NCI-H146 (cell line): Measurements from ENCODE around the gene DLGAP4.

Experiments
- DNase-seq: peaks from one replicate; lab custom pipeline; 2025; lab: John Stamatoyannopoulos, UW

The DLGAP4 gene

GRCh38 chr20:36305602-36306551 lies at the start of gene DLGAP4:
Gene DLGAP4, plus strand, starts transcription at chr20:36306339. Its CDS starts 125,379 bp downstream, at chr20:36431718.
- DNase-seq: peak; percentile 38

GRCh38 chr20:36259177-36260061 lies 46.7 kb upstream of the DLGAP4 start:
- DNase-seq: no peak

GRCh38 chr20:36260316-36260715 lies 45.8 kb upstream of the DLGAP4 start:
- no peak for DNase-seq

- no peak for DNase-seq
Observed at GRCh38 chr20:36261389-36262105, 44.6 kb upstream of the DLGAP4 start.

- DNase-seq: no peak
Observed at GRCh38 chr20:36262440-36262839, 43.7 kb upstream of the DLGAP4 start.

- no peak for DNase-seq
Observed at GRCh38 chr20:36264426-36265246, 41.5 kb upstream of the DLGAP4 start.

GRCh38 chr20:36266189-36266588 lies 40.0 kb upstream of the DLGAP4 start:
- no peak for DNase-seq

- no peak for DNase-seq
Observed at GRCh38 chr20:36267605-36268381, 38.3 kb upstream of the DLGAP4 start.

- peak; percentile 43 for DNase-seq
Observed at GRCh38 chr20:36268440-36269342, 37.4 kb upstream of the DLGAP4 start.

GRCh38 chr20:36269507-36269906 lies 36.6 kb upstream of the DLGAP4 start:
- DNase-seq: no peak

- no peak for DNase-seq
Observed at GRCh38 chr20:36270744-36271638, 35.1 kb upstream of the DLGAP4 start.

GRCh38 chr20:36271639-36272546 lies 34.2 kb upstream of the DLGAP4 start:
- DNase-seq: no peak

GRCh38 chr20:36272547-36273220 lies 33.5 kb upstream of the DLGAP4 start:
- DNase-seq: no peak

- peak; percentile 18 for DNase-seq
Observed at GRCh38 chr20:36273414-36274180, 32.5 kb upstream of the DLGAP4 start.

- DNase-seq: no peak
Observed at GRCh38 chr20:36274181-36274841, 31.8 kb upstream of the DLGAP4 start.
